ENCODE measurements around the gene GRIA4.

Gene GRIA4

DNA sequence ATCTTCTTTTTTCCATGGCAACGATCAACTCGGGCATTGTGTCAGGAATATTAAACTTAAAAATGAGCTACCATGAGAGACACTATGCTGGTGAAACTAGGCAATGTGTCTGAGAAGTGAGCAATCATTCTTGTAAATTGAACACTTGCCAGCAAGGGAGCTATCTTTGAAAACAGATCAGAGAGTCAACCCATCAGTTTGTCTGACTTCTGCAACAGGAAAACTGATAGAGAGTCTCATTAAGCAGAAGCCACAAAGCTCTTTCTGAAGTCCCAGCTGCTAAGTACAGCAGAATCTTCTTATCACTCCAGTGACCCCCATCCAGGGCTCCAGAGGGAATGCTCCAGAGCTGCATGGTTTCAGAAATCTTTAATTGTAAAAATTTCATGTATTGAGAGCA lies 297.4 kb downstream of the GRIA4 start:
- H3K9me3 ChIP-seq (ENCODE audit: control insufficient read depth, insufficient read depth, low read depth, low read length), result no peaks in the 10 kb centered on the region
- POLR2A ChIA-PET, result no interaction called here

DNA sequence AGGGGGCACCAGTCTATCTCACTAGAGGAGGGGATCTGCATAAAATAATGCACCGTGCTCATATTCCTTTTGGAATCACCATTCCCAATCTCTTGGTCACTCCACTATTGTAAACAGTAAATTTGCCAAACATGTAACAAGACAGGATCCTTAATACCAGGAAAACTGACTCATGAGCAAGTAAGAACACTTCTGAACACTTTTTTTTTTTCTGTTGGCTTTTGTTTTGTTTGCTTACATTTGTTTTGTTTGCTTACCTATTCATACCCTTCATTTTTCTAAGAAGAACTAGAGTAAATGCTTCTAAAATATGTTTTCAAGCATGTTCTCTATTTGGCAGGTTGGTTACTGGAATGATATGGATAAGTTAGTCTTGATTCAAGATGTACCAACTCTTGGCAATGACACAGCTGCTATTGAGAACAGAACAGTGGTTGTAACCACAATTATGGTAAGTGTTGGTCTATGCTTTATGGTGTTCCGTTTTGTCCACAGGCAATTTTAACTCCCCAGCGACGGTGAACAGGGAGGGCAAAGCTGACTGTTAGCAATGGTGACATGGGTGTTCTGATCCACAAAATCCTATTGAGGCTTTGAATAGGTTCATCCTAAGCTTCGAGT lies 300.3 kb downstream of the GRIA4 start:
- no peaks in the 10 kb centered on the region for H3K4me1 ChIP-seq (ENCODE audit: control insufficient read depth, insufficient read depth, low read length)
- H3K4me3 ChIP-seq (ENCODE audit: low read depth, low read length), result no peak overlapping the region
- H3K9me3 ChIP-seq (ENCODE audit: control insufficient read depth, insufficient read depth, low read depth, low read length), result no peaks in the 10 kb centered on the region
- ChIA-PET POLR2A (no interaction called here), CTCF (no interaction called here)
- no peaks in the 10 kb centered on the region for H3K36me3 ChIP-seq (ENCODE audit: control insufficient read depth in 2 of 2, insufficient read depth in 1 of 2, low read length in 2 of 2)
- H3K27ac ChIP-seq (ENCODE audit: extremely low read depth, low read depth, low read length), result no peak overlapping the region
- TF ChIP-seq HOXA7 (CRISPR knock-in tag; IDR thresholded peaks at IDR 0.05; ENCODE audit: borderline replicate concordance) (no peak), FEZF1 (tag by site-specific recombination; IDR thresholded peaks at IDR 0.05) (no peak)

More for the DNA sequence above, 297.4 kb downstream of the GRIA4 start:
- no peak for TF ChIP-seq ZNF658 (tag by site-specific recombination; IDR thresholded peaks at IDR 0.05)
- TF ChIP-seq ZFP41 (tag by site-specific recombination; IDR thresholded peaks at IDR 0.05; ENCODE audit: borderline replicate concordance), result no peak
- TF ChIP-seq SALL2 (tag by site-specific recombination; IDR thresholded peaks at IDR 0.05; ENCODE audit: borderline replicate concordance), result no peak
- TF ChIP-seq ZNF791 (tag by site-specific recombination; IDR thresholded peaks at IDR 0.05), result no peak
- TF ChIP-seq YY1 (tag by site-specific recombination; IDR thresholded peaks at IDR 0.05), result no peak
- no peak for TF ChIP-seq ZNF670 (tag by site-specific recombination; IDR thresholded peaks at IDR 0.05; ENCODE audit: low read depth)
- no peak for TF ChIP-seq ZNF521 (tag by site-specific recombination; IDR thresholded peaks at IDR 0.05)
- TF ChIP-seq YY2 (tag by site-specific recombination; IDR thresholded peaks at IDR 0.05), result no peak
- TF ChIP-seq ZNF692 (tag by site-specific recombination; IDR thresholded peaks at IDR 0.05), result no peak
- TF ChIP-seq GLIS2 (tag by site-specific recombination; IDR thresholded peaks at IDR 0.05), result no peak
- no peak for TF ChIP-seq ZNF174 (tag by site-specific recombination; IDR thresholded peaks at IDR 0.05)
- no peak for TF ChIP-seq HOXD13 (CRISPR knock-in tag; IDR thresholded peaks at IDR 0.05; ENCODE audit: borderline replicate concordance)
- TF ChIP-seq ZNF274 (IDR thresholded peaks at IDR 0.05; ENCODE audit: low read length), result no peak
- TF ChIP-seq ZNF274 (tag by site-specific recombination; IDR thresholded peaks at IDR 0.05; ENCODE audit: borderline replicate concordance), result no peak
- TF ChIP-seq ZNF785 (tag by site-specific recombination; IDR thresholded peaks at IDR 0.05), result no peak
- TF ChIP-seq ZNF610 (tag by site-specific recombination; IDR thresholded peaks at IDR 0.05; ENCODE audit: borderline replicate concordance), result no peak
- no peak for TF ChIP-seq ZSCAN4 (tag by site-specific recombination; IDR thresholded peaks at IDR 0.05)
- TF ChIP-seq ZXDB (tag by site-specific recombination; IDR thresholded peaks at IDR 0.05), result no peak
- TF ChIP-seq ZNF555 (tag by site-specific recombination; conservative IDR thresholded peaks at IDR 0.05), result no peak
- no peaks in the 10 kb centered on the region for H3K4me1 ChIP-seq (ENCODE audit: control insufficient read depth, insufficient read depth, low read length)
- H3K27ac ChIP-seq (ENCODE audit: extremely low read depth, low read depth, low read length), result no peak overlapping the region
- CTCF ChIA-PET, result interaction anchor here (0.8 kb wide), 1 partner anchor 11 kb away, joined by 4 read pairs; no protein-coding TSS in a partner anchor
- no peak overlapping the region for H3K4me3 ChIP-seq (ENCODE audit: low read depth, low read length)
- no peaks in the 10 kb centered on the region for H3K36me3 ChIP-seq (ENCODE audit: control insufficient read depth in 2 of 2, insufficient read depth in 1 of 2, low read length in 2 of 2)

GRCh38 chr11:105911454-105911853 lies 301.6 kb downstream of the GRIA4 start:
- Histone ChIP-seq H3K4me1 (ENCODE audit: control insufficient read depth, insufficient read depth, low read length) (no peaks in the 10 kb centered on the region), H3K36me3 (ENCODE audit: control insufficient read depth in 2 of 2, insufficient read depth in 1 of 2, low read length in 2 of 2) (no peaks in the 10 kb centered on the region), H3K27ac (ENCODE audit: extremely low read depth, low read depth, low read length) (no peak overlapping the region), H3K4me3 (ENCODE audit: low read depth, low read length) (no peak overlapping the region), H3K9me3 (ENCODE audit: control insufficient read depth, insufficient read depth, low read depth, low read length) (no peaks in the 10 kb centered on the region)
- ChIA-PET CTCF (no interaction called here), POLR2A (no interaction called here)
- no peak for TF ChIP-seq ZNF335 (tag by site-specific recombination; conservative IDR thresholded peaks at IDR 0.05)
- TF ChIP-seq ZNF121 (tag by site-specific recombination; IDR thresholded peaks at IDR 0.05), result no peak
- no peak for TF ChIP-seq ZNF404 (tag by site-specific recombination; IDR thresholded peaks at IDR 0.05)
- TF ChIP-seq ZNF292 (tag by site-specific recombination; IDR thresholded peaks at IDR 0.05; ENCODE audit: borderline replicate concordance, low read depth), result no peak
- no peak for TF ChIP-seq ZNF366 (tag by site-specific recombination; conservative IDR thresholded peaks at IDR 0.05)
- no peak for TF ChIP-seq ZNF211 (tag by site-specific recombination; IDR thresholded peaks at IDR 0.05; ENCODE audit: low read depth)

Data from HEK293 (cell line).